Omental fat pad (tissue), 4 donors: Measurements from ENCODE around the gene RASSF5. TPM values are rescaled to one million over a fixed set of nuclear protein-coding genes. Genes with fewer than 3 reads are reported as not detected.

ENCODE experiments used
- ATAC-seq: fragments of 150-250 bp; one replicate; pipeline ENCODE4 v1.9.1; 2016; ENCODE audit warnings: mild to moderate bottlenecking, moderate library complexity; ENCODE audit not compliant: low FRiP score
- DNase-seq: peaks from one replicate; pipeline ENCODE4 v3.0.0-alpha.2; 2019; ENCODE audit warnings: low spot score
- small RNA-seq: library from RNA; depleted of rRNA; stranded (forward); fragments of <200 nt; gene quantifications from one replicate; pipeline ENCODE3, GENCODE V24; 2016
- total RNA-seq, 4 donors: library from RNA; depleted of rRNA; stranded (reverse); fragments of >200 nt; gene quantifications; one replicate each; pipeline ENCODE4 v1.1.0, GENCODE V29; 2016
- TF ChIP-seq, protein P1 (sequence below), 3 donors: fragments of 450-650 bp; IDR thresholded peaks; one replicate each; pipeline ENCODE4 v1.5.1; 2016 to 2017; ENCODE audit warnings: antibody characterized with exemption in 3 of 3, mild to moderate bottlenecking in 3 of 3, moderate library complexity in 2 of 3

Gene RASSF5
- total RNA-seq, 4 donors from 2014 or later = 9.7 to 16.1 (median 10.8) TPM

DNA sequence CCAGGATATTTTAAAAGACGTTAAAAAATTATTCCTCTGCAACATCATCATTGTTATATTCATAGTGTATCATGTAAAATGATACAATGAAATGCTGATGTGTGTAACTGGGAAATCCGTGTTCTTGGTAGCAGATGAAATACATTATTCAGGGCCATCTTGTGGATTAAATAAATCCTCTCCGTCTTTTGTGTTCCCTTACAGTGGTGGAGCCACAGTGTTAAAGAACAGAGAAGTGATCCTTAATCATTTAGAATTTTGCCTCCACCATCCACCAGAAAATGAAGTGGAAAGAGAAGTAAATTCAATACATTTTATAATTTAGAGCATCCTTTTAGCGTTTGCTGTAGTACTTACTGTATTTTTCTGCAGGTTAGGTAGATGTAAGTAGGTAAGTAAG lies 129.3 kb downstream of the RASSF5 start:
- TF ChIP-seq, protein P1, sequence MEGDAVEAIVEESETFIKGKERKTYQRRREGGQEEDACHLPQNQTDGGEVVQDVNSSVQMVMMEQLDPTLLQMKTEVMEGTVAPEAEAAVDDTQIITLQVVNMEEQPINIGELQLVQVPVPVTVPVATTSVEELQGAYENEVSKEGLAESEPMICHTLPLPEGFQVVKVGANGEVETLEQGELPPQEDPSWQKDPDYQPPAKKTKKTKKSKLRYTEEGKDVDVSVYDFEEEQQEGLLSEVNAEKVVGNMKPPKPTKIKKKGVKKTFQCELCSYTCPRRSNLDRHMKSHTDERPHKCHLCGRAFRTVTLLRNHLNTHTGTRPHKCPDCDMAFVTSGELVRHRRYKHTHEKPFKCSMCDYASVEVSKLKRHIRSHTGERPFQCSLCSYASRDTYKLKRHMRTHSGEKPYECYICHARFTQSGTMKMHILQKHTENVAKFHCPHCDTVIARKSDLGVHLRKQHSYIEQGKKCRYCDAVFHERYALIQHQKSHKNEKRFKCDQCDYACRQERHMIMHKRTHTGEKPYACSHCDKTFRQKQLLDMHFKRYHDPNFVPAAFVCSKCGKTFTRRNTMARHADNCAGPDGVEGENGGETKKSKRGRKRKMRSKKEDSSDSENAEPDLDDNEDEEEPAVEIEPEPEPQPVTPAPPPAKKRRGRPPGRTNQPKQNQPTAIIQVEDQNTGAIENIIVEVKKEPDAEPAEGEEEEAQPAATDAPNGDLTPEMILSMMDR (IDR thresholded peaks at IDR 0.05) = no peak
- DNase-seq (no peak), ATAC-seq (no peak)

DNA sequence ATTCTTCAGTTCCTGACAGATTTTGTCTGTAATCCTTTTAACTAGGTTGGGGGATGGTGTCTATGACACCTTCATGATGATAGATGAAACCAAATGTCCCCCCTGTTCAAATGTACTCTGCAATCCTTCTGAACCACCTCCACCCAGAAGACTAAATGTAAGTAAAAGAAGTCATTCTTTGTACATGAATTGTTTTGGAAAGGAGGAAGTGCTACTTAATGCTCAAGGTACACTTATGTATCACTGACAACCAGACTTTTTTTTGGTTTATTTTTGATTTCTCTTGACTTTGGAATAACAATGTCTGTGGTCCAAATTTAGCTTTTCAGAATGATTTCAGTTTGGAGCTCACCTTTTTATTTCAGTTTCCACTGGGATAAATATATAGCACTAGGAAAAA lies 130.3 kb downstream of the RASSF5 start:
- ATAC-seq (no peak), DNase-seq (no peak)
- TF ChIP-seq, protein P1 (IDR thresholded peaks at IDR 0.05) = no peak

Small RNA genes within 50 kb of the gene (small RNA-seq; reads per million reads assigned to genes)
- not detected for gene MIR6769B

Other genes with a start within 250 kb of the RASSF5 start
- 1 to 10 TPM; 4.3 to 8.2 (median 5.6) TPM for gene IKBKE, start 37.1 kb upstream of the RASSF5 start, total RNA-seq
- 10 to 100 TPM; 38.4 to 55.8 (median 50.4) TPM for gene EIF2D, start 104.9 kb downstream of the RASSF5 start, total RNA-seq
- gene DYRK3, start 128.0 kb downstream of the RASSF5 start, total RNA-seq = 10 to 100 TPM; 14.3 to 73.3 (median 39.4) TPM
- 100 to 1,000 TPM in 1 of 4 donors, 10 to 100 TPM in 3; 52.0 to 151 (median 79.9) TPM for gene MAPKAPK2, start 177.4 kb downstream of the RASSF5 start, total RNA-seq